GM12878 (cell line): ENCODE measurements around the gene CST8. TPM values are rescaled to one million over a fixed set of nuclear protein-coding genes. Genes with fewer than 3 reads are reported as not detected.

Source experiments
- ATAC-seq: fragments of 200-7000 bp; cut with Tn5 transposase; 3 replicates; pipeline ENCODE4 v1.9.1; 2020; ENCODE audit warnings: mild to moderate bottlenecking, moderate library complexity
- BruUV-seq: library from RNA; stranded (reverse); fragments of 400-500 nt; replicated peaks from 2 replicates; lab custom pipeline; 2021; lab: Mats Ljungman, UMichigan
- CTCF ChIA-PET: fragments of 300-600 bp; sonication (Branson Sonifier 250); formaldehyde crosslinking; extraction: SDS; loops from one replicate; lab custom pipeline; 2021; ENCODE audit warnings: inconsistent platforms; lab: Yijun Ruan, JAX
- POLR2A ChIA-PET: fragments of 350-600 bp; formaldehyde crosslinking; extraction: SDS; loops from one replicate; lab custom pipeline; 2021; ENCODE audit warnings: inconsistent platforms; lab: Charles Lee
- RAD21 ChIA-PET: fragments of 300-600 bp; sonication (Branson Sonifier 250); formaldehyde crosslinking; loops from one replicate; lab custom pipeline; 2023; ENCODE audit warnings: antibody characterized with exemption; ENCODE audit not compliant: unreplicated experiment; lab: Charles Lee
- SMC1A ChIA-PET: fragments of 300-600 bp; sonication (Branson Sonifier 250); formaldehyde crosslinking; loops from one replicate; lab custom pipeline; 2023; ENCODE audit not compliant: unreplicated experiment, uncharacterized antibody; lab: Charles Lee
- DNase-seq: peaks from one replicate; pipeline ENCODE4 v3.0.0-alpha.2; 2011; ENCODE audit warnings: low read depth, low spot score
- FAIRE-seq: peaks from 3 replicates; lab custom pipeline; 2011; peaks lifted over from hg19 to GRCh38; lab: Jason Lieb, UNC
- H2AFZ ChIP-seq: 2 replicates; pipeline ENCODE4 v1.6.0; 2011; ENCODE audit warnings: low read depth, low read length, control low read depth; ENCODE audit not compliant: control insufficient read depth
- H3K27ac ChIP-seq: 2 replicates; pipeline ENCODE4 v1.5.1; 2011; ENCODE audit warnings: control low read depth; ENCODE audit not compliant: control insufficient read depth, insufficient read depth
- H3K27me3 ChIP-seq, 2 experiments: replicated peaks in 1 of 2; 2 replicates each; pipeline versions ENCODE4 v1.6.0 to v1.6.1; 2011; ENCODE audit warnings: low read length in 1 of 2; ENCODE audit not compliant: control insufficient read depth in 2 of 2, insufficient read depth in 2 of 2
- H3K36me3 ChIP-seq, 2 experiments: 2 replicates each; pipeline ENCODE4 v1.5.1; 2011; ENCODE audit warnings: low read length in 1 of 2; ENCODE audit not compliant: control insufficient read depth in 2 of 2, insufficient read depth in 2 of 2
- H3K4me1 ChIP-seq: 2 replicates; pipeline ENCODE4 v1.6.1; 2011; ENCODE audit warnings: mild to moderate bottlenecking, low read length, moderate library complexity, mixed read lengths; ENCODE audit not compliant: control insufficient read depth, insufficient read depth
- H3K4me2 ChIP-seq: 2 replicates; pipeline ENCODE4 v1.6.0; 2011; ENCODE audit warnings: control low read depth; ENCODE audit not compliant: control insufficient read depth, insufficient read depth
- H3K4me3 ChIP-seq: fragments of 200-600 bp; sonication (generic); 2 replicates; pipeline ENCODE4 v1.5.1; 2016
- H3K79me2 ChIP-seq: 2 replicates; pipeline ENCODE4 v1.6.0; 2011; ENCODE audit warnings: low read length; ENCODE audit not compliant: control insufficient read depth, insufficient read depth
- H3K9ac ChIP-seq: 2 replicates; pipeline ENCODE4 v1.8.0; 2011; ENCODE audit warnings: low read length, control low read depth, mixed read lengths; ENCODE audit not compliant: control insufficient read depth, insufficient read depth
- H3K9me3 ChIP-seq: replicated peaks from 3 replicates; pipeline ENCODE4 v1.5.1; 2011; ENCODE audit warnings: mild to moderate bottlenecking, low read length; ENCODE audit not compliant: control insufficient read depth, insufficient read depth
- H4K20me1 ChIP-seq: 2 replicates; pipeline ENCODE4 v1.6.0; 2011; ENCODE audit not compliant: control insufficient read depth, insufficient read depth
- BMI1 ChIP-seq: fragments of 450-650 bp; IDR thresholded peaks from 2 replicates; pipeline ENCODE4 v1.6.1; 2016; ENCODE audit warnings: mild to moderate bottlenecking, moderate library complexity, borderline replicate concordance
- CBX5 ChIP-seq: sonication (generic); IDR thresholded peaks from 2 replicates; pipeline ENCODE4 v1.6.1; 2016; ENCODE audit warnings: low read depth, moderate library complexity, mild to moderate bottlenecking, inconsistent platforms
- CEBPB ChIP-seq, 2 experiments: fragments of 150-350 bp in 1 of 2; IDR thresholded peaks; 2 replicates each; pipeline ENCODE4 v1.6.1; 2012 to 2014; ENCODE audit warnings: low read depth in 2 of 2, low read length in 2 of 2, borderline replicate concordance in 1 of 2, inconsistent platforms in 1 of 2
- EED ChIP-seq: sonication (generic); IDR thresholded peaks from 2 replicates; pipeline ENCODE4 v1.6.1; 2016; ENCODE audit warnings: antibody characterized with exemption, low read depth
- GATAD2B ChIP-seq: fragments of 450-650 bp; conservative IDR thresholded peaks from 2 replicates; pipeline ENCODE4 v1.6.1; 2017; ENCODE audit warnings: low read depth, mild to moderate bottlenecking, moderate library complexity
- HDAC2 ChIP-seq: fragments of 200-600 bp; sonication (generic); IDR thresholded peaks from 2 replicates; pipeline ENCODE4 v1.6.1; 2017
- JUNB ChIP-seq: IDR thresholded peaks from 2 replicates; pipeline ENCODE4 v1.6.1; 2016; ENCODE audit warnings: antibody characterized with exemption, mild to moderate bottlenecking
- MLLT1 ChIP-seq: fragments of 450-650 bp; IDR thresholded peaks from 2 replicates; pipeline ENCODE4 v1.6.1; 2016; ENCODE audit warnings: mild to moderate bottlenecking
- PAX5 ChIP-seq: IDR thresholded peaks from 2 replicates; pipeline ENCODE4 v1.6.1; 2011; ENCODE audit warnings: low read depth, low read length, borderline replicate concordance
- PRDM15 ChIP-seq: fragments of 450-650 bp; formaldehyde crosslinking; IDR thresholded peaks from 2 replicates; pipeline ENCODE4 v1.4.0; 2020; ENCODE audit warnings: mild to moderate bottlenecking, moderate library complexity
- RAD51 ChIP-seq: fragments of 450-650 bp; IDR thresholded peaks from 2 replicates; pipeline ENCODE4 v1.6.1; 2016; ENCODE audit warnings: moderate library complexity, mild to moderate bottlenecking, inconsistent platforms
- RELA ChIP-seq: fragments of 450-650 bp; IDR thresholded peaks from 2 replicates; pipeline ENCODE4 v1.8.0; 2014; ENCODE audit warnings: borderline replicate concordance; ENCODE audit not compliant: partially characterized antibody
- RUNX3 ChIP-seq: IDR thresholded peaks from 2 replicates; pipeline ENCODE4 v1.6.1; 2012; ENCODE audit warnings: low read length, inconsistent platforms
- SMAD5 ChIP-seq: IDR thresholded peaks from 2 replicates; pipeline ENCODE4 v1.6.1; 2016; ENCODE audit warnings: antibody characterized with exemption, low read depth
- SMC3 ChIP-seq: IDR thresholded peaks from 2 replicates; pipeline ENCODE4 v1.6.1; 2011; ENCODE audit warnings: low read length, improper control_type of control experiment, borderline replicate concordance
- STAT1 ChIP-seq: fragments of 450-650 bp; conservative IDR thresholded peaks from 2 replicates; pipeline ENCODE4 v1.6.1; 2014; ENCODE audit warnings: antibody characterized with exemption, mild to moderate bottlenecking
- TAF1 ChIP-seq: IDR thresholded peaks from 2 replicates; pipeline ENCODE4 v1.6.1; 2011; ENCODE audit warnings: mild to moderate bottlenecking, low read depth, low read length, borderline replicate concordance
- TARDBP ChIP-seq: IDR thresholded peaks from 2 replicates; pipeline ENCODE4 v1.6.1; 2016; ENCODE audit warnings: borderline replicate concordance
- ZBTB33 ChIP-seq: fragments of 450-650 bp; IDR thresholded peaks from 2 replicates; pipeline ENCODE4 v1.6.1; 2017; ENCODE audit warnings: mild to moderate bottlenecking
- WGBS: methylation state at CpG from one replicate; pipeline ENCODE4 v1.1.6; 2016; ENCODE audit warnings: low lambda C conversion rate; ENCODE audit not compliant: insufficient replicate concordance, insufficient coverage; ENCODE audit errors: missing lambda C conversion rate; 5-methylcytosine and 5-hydroxymethylcytosine counted together
- in situ Hi-C: fragments of 300-500 bp; cut with MboI; formaldehyde crosslinking; loops from 9 replicates; pipeline ENCODE4 v1.14.3; 2018; ENCODE audit warnings: mixed read lengths
- intact Hi-C: fragments of 100-400 bp; cut with micrococcal nuclease; formaldehyde crosslinking; loops from one replicate; pipeline ENCODE4 v1.14.2; 2022; ENCODE audit not compliant: unreplicated experiment
- polyA plus RNA-seq, 11 experiments: library from polyadenylated mRNA; depleted of rRNA in 4 of 11; unstranded in 6 of 11; stranded (reverse) in 5 of 11; fragments of >200 nt; fragmentation: Nextera tagmentation in 4 of 11; fragmentation: Illumina TruSeq in 1 of 11; extraction: Ambion mirVana in 4 of 11; extraction: Trizol in 1 of 11; gene quantifications; 1 replicate in 1 of 11; 2 replicates in 10 of 11; pipeline versions ENCODE4 v1.2.1 to v1.2.3, GENCODE V29; 2011 to 2016; ENCODE audit warnings: inconsistent platforms in 2 of 11, missing spikeins in 2 of 11, low read depth in 1 of 11
- total RNA-seq, 4 experiments: library from RNA; depleted of rRNA in 3 of 4; stranded (reverse); fragments of >200 nt in 3 of 4; fragmentation: Illumina TruSeq in 1 of 4; extraction: Trizol in 1 of 4; gene quantifications; 2 replicates each; pipeline versions ENCODE4 v1.2.1 to v1.2.3, GENCODE V29; 2013 to 2021

The CST8 gene
- total and polyA plus RNA-seq, 10 of the 15 experiments (the other 5 are each of a cell fraction or from before 2014, with no cell fraction given): not detected

- TF ChIP-seq PAX5 (no peak), MLLT1 (no peak), PRDM15 (no peak), SMAD5 (no peak), JUNB (no peak), STAT1 (no peak), SMC3 (peak; percentile 59; the same call in 1 of the 2 replicates), CBX5 (no peak)
Measured at GRCh38 chr20:23446505-23446904, 44.4 kb upstream of the CST8 start (continued).

GRCh38 chr20:23448167-23448566 is 42.8 kb upstream of the CST8 start:
- SMC1A ChIA-PET: interaction anchor here (1.9 kb wide), 1 partner anchor 98 kb away, joined by 8 read pairs; the partner anchor contains the start of gene NXT1
- RAD21 ChIA-PET: interaction anchor here (1.8 kb wide), 1 partner anchor 756 kb away, joined by 4 read pairs; no protein-coding TSS in a partner anchor
- CTCF ChIA-PET: interaction anchor here (1.6 kb wide), 1 partner anchor 31 kb away, joined by 4 read pairs; no protein-coding TSS in a partner anchor
- no peaks in the 10 kb centered on the region for H4K20me1 ChIP-seq
- H3K79me2 ChIP-seq: no peaks in the 10 kb centered on the region
- DNase-seq: no peak
- no peak overlapping the region for H3K27ac ChIP-seq
- no peak for TF ChIP-seq BMI1
- no peak for TF ChIP-seq RAD51
- TF ChIP-seq EED: no peak
- TF ChIP-seq RUNX3: no peak
- no peak for TF ChIP-seq RELA
- TF ChIP-seq TAF1: no peak
- TF ChIP-seq GATAD2B: no peak
- TF ChIP-seq PAX5: no peak
- TF ChIP-seq TARDBP: no peak
- no peak for TF ChIP-seq ZBTB33
- TF ChIP-seq HDAC2: no peak
- no peak for TF ChIP-seq CEBPB (IDR thresholded peaks at IDR 0.05; ENCODE audit: borderline replicate concordance in 1 of 2, low read depth in 2 of 2, low read length in 2 of 2)
- no peaks in the 10 kb centered on the region for H3K36me3 ChIP-seq
- WGBS: 41% methylated on average over 5 of the region's 5 CpGs
- POLR2A ChIA-PET: interaction anchor here (1.0 kb wide), 1 partner anchor 25 kb away, joined by 4 read pairs; no protein-coding TSS in a partner anchor
- FAIRE-seq: no peak
- in situ Hi-C loops (no loop called here), intact Hi-C loops (no loop called here)
- H3K27me3 ChIP-seq: no peaks in the 10 kb centered on the region
- no TSS peak for BruUV-seq
- H3K9me3 ChIP-seq: no peaks in the 10 kb centered on the region
- H2AFZ ChIP-seq: no peak overlapping the region
- no peak for ATAC-seq
- H3K9ac ChIP-seq: no peak overlapping the region
- H3K4me3 ChIP-seq: no peak overlapping the region
- no peaks in the 10 kb centered on the region for H3K4me1 ChIP-seq
- no peak overlapping the region for H3K4me2 ChIP-seq
